HUES64 (cell line): ENCODE results near the gene COLEC12.

ENCODE experiments used
- H3K27ac ChIP-seq: 2 replicates; pipeline ENCODE4 v1.7.0; 2013; ENCODE audit warnings: low read depth, low read length, inconsistent platforms
- H3K27me3 ChIP-seq: 2 replicates; pipeline ENCODE4 v1.6.1; 2013; ENCODE audit warnings: mild to moderate bottlenecking, low read length; ENCODE audit not compliant: insufficient read depth
- H3K36me3 ChIP-seq: 2 replicates; pipeline ENCODE4 v1.6.1; 2013; ENCODE audit warnings: mild to moderate bottlenecking, low read length; ENCODE audit not compliant: insufficient read depth
- H3K4me1 ChIP-seq: 2 replicates; pipeline ENCODE4 v1.6.1; 2013; ENCODE audit warnings: mild to moderate bottlenecking, low read length, moderate library complexity; ENCODE audit not compliant: insufficient read depth
- H3K4me3 ChIP-seq: 2 replicates; pipeline ENCODE4 v1.5.1; 2013; ENCODE audit warnings: mild to moderate bottlenecking, low read length, moderate library complexity
- H3K9ac ChIP-seq: 2 replicates; pipeline ENCODE4 v1.6.1; 2013; ENCODE audit warnings: mild to moderate bottlenecking, low read depth, low read length
- H3K9me3 ChIP-seq: 2 replicates; pipeline ENCODE4 v1.6.1; 2013; ENCODE audit warnings: low read depth, low read length; ENCODE audit not compliant: insufficient read depth
- WGBS: fragments of 150-250, 120-280 bp; methylation state at CpG from one replicate; pipeline ENCODE4 v1.1.7; 2013; ENCODE audit warnings: missing lambda C conversion rate; 5-methylcytosine and 5-hydroxymethylcytosine counted together

COLEC12 gene

DNA sequence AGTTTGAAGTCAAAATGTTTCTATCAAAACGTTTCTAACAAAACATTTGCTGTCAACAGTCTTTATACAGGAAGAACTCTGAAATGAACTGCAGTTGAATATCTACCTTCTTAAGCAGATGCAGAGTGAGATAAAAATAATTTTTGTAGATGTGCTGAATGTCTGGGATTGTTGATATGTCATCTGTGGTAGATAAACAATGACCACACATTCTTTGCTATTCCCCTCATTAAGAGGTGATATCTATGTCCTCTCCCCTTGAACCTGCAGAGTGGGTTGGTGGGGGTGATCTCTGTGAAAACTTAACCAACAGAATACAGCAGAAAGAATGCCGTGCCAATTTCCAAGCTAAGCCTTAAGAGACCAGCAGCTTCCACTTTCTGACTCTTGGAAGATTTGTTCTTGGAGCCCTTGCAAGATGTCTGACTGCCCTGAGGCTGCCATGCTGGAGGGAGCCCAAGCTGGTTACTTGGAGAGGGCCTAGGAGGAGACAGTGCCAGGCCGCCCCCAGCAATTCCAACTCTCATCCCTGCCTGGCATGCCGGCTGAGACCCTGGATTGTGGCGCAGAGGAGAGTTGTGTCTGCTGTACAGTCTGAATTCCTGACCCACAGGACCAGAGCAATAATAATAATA, 80.8 kb downstream of the COLEC12 start:
- Histone ChIP-seq H3K4me3 (no peak overlapping the region), H3K27me3 (no peaks in the 10 kb centered on the region), H3K36me3 (no peaks in the 10 kb centered on the region), H3K27ac (no peak overlapping the region), H3K9ac (no peak overlapping the region), H3K9me3 (no peaks in the 10 kb centered on the region), H3K4me1 (peaks cover 21% of the 10 kb centered on the region; the same call in 1 of the 2 replicates)
- WGBS, result 98% methylated on average over 3 of the region's 5 CpGs

DNA sequence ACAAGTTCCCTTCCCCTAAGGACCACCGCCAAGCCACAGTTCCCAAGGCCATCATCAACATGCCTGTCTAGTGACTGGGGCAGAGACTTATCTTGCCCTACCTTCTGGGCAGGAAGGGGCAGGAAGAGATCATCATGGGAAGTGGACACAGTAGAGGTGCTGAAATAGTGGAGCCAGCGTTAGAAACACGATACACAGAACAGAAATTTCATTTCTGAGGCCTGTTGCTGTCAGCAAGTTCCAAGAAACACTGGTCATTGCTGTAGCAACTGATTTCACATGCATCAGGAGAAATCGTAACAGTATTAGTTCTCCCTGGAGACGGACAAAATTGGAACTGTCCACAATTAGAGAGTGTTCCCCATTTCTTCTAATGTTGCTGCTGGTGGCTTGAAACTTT, 83.0 kb downstream of the COLEC12 start:
- H3K36me3 ChIP-seq, result no peaks in the 10 kb centered on the region
- H3K9me3 ChIP-seq, result no peaks in the 10 kb centered on the region
- H3K27me3 ChIP-seq, result no peaks in the 10 kb centered on the region
- H3K4me3 ChIP-seq, result no peak overlapping the region
- 94% methylated on average over 5 of the region's 5 CpGs for WGBS
- H3K27ac ChIP-seq, result no peak overlapping the region
- H3K4me1 ChIP-seq, result peaks cover 21% of the 10 kb centered on the region; the same call in 1 of the 2 replicates
- no peak overlapping the region for H3K9ac ChIP-seq

DNA sequence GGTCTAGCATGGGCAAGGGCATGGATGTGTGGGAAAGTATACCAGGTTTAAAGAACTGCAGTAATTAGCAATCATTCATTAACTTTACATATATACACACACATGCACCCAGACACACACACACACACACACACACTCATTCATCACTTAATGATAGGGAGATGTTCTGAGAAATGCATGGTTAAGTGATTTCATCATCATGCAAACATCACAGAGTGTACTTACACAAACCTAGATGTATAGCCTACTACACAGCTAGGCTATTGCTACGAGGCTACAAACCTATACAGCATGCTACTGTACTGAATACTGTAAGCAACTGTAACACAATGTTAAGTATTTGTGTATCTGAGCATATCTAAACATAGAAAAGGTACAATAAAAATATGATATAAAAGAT, 83.6 kb downstream of the COLEC12 start:
- H3K4me1 ChIP-seq, result peaks cover 21% of the 10 kb centered on the region; the same call in 1 of the 2 replicates
- WGBS, result 89% methylated on average over 1 of the region's 1 CpG
- H3K27ac ChIP-seq, result no peak overlapping the region
- no peaks in the 10 kb centered on the region for H3K27me3 ChIP-seq
- H3K9me3 ChIP-seq, result no peaks in the 10 kb centered on the region
- no peaks in the 10 kb centered on the region for H3K36me3 ChIP-seq
- no peak overlapping the region for H3K9ac ChIP-seq
- no peak overlapping the region for H3K4me3 ChIP-seq

DNA sequence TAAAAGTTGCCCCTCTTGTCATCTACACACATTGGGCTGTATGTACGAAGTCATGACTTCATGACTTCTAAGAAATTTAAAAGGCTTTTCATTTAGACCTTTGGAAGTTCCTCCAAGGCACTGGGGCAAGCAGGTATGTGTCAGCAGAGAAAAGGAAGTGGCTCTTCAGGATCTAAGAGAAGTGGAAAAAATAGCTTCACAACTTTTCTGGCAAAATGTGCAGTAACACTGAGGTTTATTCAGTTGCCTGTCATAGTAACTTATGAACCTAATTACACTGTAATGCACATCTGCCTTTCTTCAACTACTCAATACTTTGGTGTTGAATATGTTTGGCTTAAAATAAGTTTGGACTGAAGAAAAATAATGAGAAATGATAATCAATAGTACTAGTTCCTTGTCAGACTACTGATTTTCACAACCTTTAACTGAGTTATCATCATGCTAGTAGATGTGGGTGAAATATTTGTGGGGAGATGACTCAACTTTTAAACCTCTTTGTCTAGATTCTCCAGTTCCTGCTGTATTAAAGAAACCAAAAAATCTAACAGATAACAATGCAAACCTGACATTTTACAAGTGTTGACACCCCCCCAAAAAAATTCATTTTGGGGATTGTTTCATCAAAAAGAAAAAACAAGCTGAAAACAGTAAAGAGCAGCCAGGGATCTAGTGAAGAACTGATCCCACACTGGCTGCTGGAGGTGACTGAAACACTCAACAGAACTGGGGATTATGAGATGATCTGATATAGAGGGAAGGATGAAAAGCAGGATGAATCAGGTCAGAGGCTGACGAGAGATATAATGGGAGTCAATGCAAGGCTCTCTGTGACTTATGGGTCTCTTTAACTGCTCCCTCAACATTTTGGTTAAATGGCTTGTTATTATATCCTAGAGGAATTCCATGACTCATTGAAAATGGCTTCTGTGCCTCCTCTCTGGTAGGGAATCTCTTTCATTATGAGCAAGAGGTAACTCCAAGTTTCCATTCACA, 84.6 kb downstream of the COLEC12 start:
- Histone ChIP-seq H3K9me3 (no peaks in the 10 kb centered on the region), H3K36me3 (no peaks in the 10 kb centered on the region), H3K27me3 (no peaks in the 10 kb centered on the region), H3K27ac (no peak overlapping the region), H3K4me1 (peaks cover 13% of the 10 kb centered on the region; the same call in 1 of the 2 replicates), H3K4me3 (no peak overlapping the region), H3K9ac (no peak overlapping the region)
- WGBS, result 88% methylated on average over 2 of the region's 2 CpGs

- peaks cover 5% of the 10 kb centered on the region; the same call in 1 of the 2 replicates for H3K4me1 ChIP-seq
- no peaks in the 10 kb centered on the region for H3K9me3 ChIP-seq
- H3K36me3 ChIP-seq, result no peaks in the 10 kb centered on the region
- 79% methylated on average over 6 of the region's 7 CpGs for WGBS
- no peak overlapping the region for H3K9ac ChIP-seq
- no peak overlapping the region for H3K27ac ChIP-seq
- no peak overlapping the region for H3K4me3 ChIP-seq
- no peaks in the 10 kb centered on the region for H3K27me3 ChIP-seq
Measured at GRCh38 chr18:415047-415446, 85.5 kb downstream of the COLEC12 start.

DNA sequence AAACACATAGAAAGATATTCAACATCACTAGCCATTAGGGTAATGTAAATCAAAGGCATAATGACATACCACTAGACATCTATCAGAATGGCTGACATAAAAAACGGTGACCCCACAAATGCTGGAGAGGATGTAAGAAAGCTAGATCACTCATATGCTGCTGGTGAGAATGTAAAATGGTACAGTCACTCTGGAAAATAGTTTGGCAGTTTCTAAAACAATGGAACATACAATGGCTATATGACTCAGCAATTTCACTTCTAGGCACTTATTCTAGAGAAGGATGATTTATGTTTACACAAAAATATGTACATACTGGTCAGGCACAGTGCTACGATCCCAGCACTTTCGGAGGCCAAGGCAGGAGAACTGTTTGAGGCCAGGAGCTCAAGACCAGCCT, 87.3 kb downstream of the COLEC12 start:
- Histone ChIP-seq H3K27ac (no peak overlapping the region), H3K36me3 (no peaks in the 10 kb centered on the region), H3K9ac (no peak overlapping the region), H3K4me3 (no peak overlapping the region), H3K4me1 (peaks cover 5% of the 10 kb centered on the region; the same call in 1 of the 2 replicates), H3K27me3 (no peaks in the 10 kb centered on the region), H3K9me3 (no peaks in the 10 kb centered on the region)
- WGBS, result 96% methylated on average over 3 of the region's 3 CpGs

DNA sequence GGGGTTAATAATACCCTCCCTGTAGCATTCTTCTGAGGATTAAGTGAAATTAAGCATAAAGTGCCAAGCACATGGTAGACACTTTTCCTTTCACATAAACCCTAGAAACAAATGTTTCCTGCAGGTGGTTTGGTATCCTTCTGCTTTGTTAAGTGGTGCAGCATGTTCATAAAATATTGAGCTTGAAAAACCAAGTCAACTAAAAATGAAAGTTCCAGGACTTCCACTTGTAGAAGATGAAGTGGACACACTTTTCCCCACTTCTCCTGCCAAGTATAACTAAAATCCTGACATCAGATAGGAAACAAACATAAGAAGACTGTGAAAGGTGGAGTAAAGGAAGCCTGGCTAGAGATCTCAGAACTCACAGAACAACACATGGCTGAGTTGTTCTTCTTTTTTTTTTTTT, 90.5 kb downstream of the COLEC12 start:
- Histone ChIP-seq H3K9me3 (peaks cover 6% of the 10 kb centered on the region; the same call in 1 of the 2 replicates), H3K9ac (no peak overlapping the region), H3K27ac (no peak overlapping the region), H3K36me3 (no peaks in the 10 kb centered on the region), H3K4me3 (no peak overlapping the region), H3K4me1 (no peaks in the 10 kb centered on the region), H3K27me3 (no peaks in the 10 kb centered on the region)

DNA sequence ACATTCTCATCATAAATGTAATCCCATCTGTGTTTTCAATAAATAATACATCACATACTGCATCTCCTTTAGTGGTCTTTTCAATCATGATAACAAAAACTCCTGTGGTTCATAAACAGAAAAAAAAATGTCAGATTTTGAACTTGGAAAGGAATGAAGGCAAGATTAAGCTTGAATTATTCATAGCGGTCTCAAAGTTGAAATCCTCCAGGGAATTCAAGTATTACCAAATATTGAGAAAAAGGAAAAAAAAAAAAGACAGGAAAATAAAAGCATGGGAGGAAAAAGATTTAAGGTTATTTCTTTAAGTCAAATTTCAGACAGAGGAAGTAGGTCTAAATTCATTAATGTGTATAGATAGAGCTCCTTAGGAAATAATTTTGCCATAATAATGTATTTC, 92.1 kb downstream of the COLEC12 start:
- Histone ChIP-seq H3K36me3 (no peaks in the 10 kb centered on the region), H3K9me3 (peaks cover 11% of the 10 kb centered on the region; the same call in 1 of the 2 replicates), H3K4me1 (no peaks in the 10 kb centered on the region), H3K4me3 (no peak overlapping the region), H3K27ac (no peak overlapping the region), H3K27me3 (no peaks in the 10 kb centered on the region), H3K9ac (no peak overlapping the region)
- 78% methylated on average over 1 of the region's 1 CpG for WGBS

DNA sequence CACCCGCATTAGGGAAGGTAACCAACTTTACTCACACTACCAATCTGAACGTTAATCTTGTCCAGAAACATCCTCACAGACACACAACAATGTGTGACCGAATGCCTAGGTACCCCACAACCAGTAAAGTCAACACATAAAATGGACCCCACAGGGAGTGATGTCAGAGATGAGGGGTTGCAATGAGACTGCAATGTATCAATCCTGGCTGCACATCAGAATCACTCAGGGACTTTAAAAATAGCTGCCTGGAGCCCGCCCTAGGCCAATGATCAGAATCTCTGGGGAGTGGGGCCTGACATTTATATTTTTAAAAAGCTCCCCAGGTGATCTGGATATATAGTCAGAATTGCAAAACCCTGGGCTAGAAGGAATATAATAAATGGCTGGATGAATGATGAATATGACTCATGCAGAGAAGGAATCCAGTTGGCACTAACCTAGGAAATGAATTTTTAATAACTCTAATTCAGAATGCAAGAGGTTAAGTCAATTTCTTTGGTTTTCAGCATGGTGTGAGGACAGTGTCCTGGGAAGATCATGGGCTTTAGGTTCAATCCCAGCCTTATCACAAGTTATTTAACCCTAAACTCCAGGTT, 92.8 kb downstream of the COLEC12 start:
- H3K27me3 ChIP-seq, result no peaks in the 10 kb centered on the region
- no peaks in the 10 kb centered on the region for H3K4me1 ChIP-seq
- no peak overlapping the region for H3K9ac ChIP-seq
- no peak overlapping the region for H3K27ac ChIP-seq
- WGBS, result 98% methylated on average over 4 of the region's 4 CpGs
- H3K36me3 ChIP-seq, result no peaks in the 10 kb centered on the region
- peaks cover 11% of the 10 kb centered on the region; the same call in 1 of the 2 replicates for H3K9me3 ChIP-seq
- H3K4me3 ChIP-seq, result no peak overlapping the region

DNA sequence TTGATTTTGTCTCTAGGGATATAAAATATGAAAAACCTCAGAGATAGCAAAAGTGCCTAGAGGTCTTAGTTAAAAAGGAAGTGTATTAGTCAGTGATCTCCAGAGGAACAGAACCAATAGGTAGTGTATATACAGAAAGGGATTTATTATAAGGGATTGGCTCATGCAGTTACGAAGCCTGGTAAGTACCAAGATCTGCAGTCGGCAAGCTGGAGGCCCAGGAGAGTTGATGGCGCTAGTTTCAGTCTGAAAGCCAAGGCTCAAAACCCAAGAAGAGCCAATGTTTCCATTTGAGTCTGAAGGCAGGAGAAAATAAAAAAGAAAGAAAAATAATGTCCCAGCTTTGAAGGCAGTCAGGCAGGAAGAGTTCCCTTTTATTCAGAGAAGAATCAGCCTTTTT, 93.3 kb downstream of the COLEC12 start:
- H3K36me3 ChIP-seq, result no peaks in the 10 kb centered on the region
- no peak overlapping the region for H3K27ac ChIP-seq
- H3K9ac ChIP-seq, result no peak overlapping the region
- H3K4me3 ChIP-seq, result no peak overlapping the region
- H3K27me3 ChIP-seq, result no peaks in the 10 kb centered on the region
- WGBS, result 93% methylated on average over 3 of the region's 3 CpGs
- peaks cover 11% of the 10 kb centered on the region; the same call in 1 of the 2 replicates for H3K9me3 ChIP-seq
- H3K4me1 ChIP-seq, result no peaks in the 10 kb centered on the region

- Histone ChIP-seq H3K9me3 (peaks cover 11% of the 10 kb centered on the region; the same call in 1 of the 2 replicates), H3K36me3 (no peaks in the 10 kb centered on the region), H3K9ac (no peak overlapping the region), H3K27ac (no peak overlapping the region), H3K27me3 (no peaks in the 10 kb centered on the region), H3K4me3 (no peak overlapping the region), H3K4me1 (no peaks in the 10 kb centered on the region)
- 93% methylated on average over 6 of the region's 6 CpGs for WGBS
Measured at GRCh38 chr18:406677-407076, 93.8 kb downstream of the COLEC12 start.
